ENCODE results near the gene ARL17B.
"Not testable (repeated sequence)": the region's sequence is repeated elsewhere in the genome, so short reads cannot be mapped to it uniquely, and the experiment has no call there.

Gene ARL17B

GRCh38 chr17:46294831-46295230, 66.7 kb downstream of the ARL17B start, which contains the start of gene LRRC37A:
LRRC37A (plus strand) TSS chr17:46295131; CDS start chr17:46295134, 3 bp downstream.
- not testable (repeated sequence) for H3K4me3 ChIP-seq (ENCODE audit: low read depth, low read length); DNase-seq (ENCODE audit: low read depth)

DNA sequence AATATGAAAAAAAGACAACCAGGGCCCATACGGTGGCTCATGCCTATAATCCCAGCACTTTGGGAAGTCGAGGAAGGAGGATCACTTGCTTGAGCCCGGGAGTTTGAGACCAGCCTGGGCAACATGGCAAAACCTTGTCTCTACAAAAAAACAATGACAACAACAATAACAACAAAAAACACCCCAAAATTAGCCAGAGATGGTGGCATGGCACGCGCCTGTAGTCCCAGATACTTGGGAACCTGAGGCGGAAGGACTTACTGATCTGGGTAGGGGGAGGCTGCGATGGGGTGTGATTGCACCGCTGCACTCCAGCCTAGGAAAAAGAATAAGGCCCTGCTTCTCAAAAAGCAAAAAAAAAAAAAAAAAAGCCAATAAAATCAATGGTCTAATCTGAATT, 69.9 kb downstream of the ARL17B start:
- not testable (repeated sequence) for DNase-seq (ENCODE audit: low read depth); H3K4me3 ChIP-seq (ENCODE audit: low read depth, low read length)

- not testable (repeated sequence) for H3K4me3 ChIP-seq (ENCODE audit: low read depth, low read length); DNase-seq (ENCODE audit: low read depth)
These were observed 70.5 kb downstream of the ARL17B start for GRCh38 chr17:46290906-46291546.

- not testable (repeated sequence) for DNase-seq (ENCODE audit: low read depth); H3K4me3 ChIP-seq (ENCODE audit: low read depth, low read length)
These were observed 74.0 kb downstream of the ARL17B start for GRCh38 chr17:46287587-46287986.

- H3K4me3 ChIP-seq (ENCODE audit: low read depth, low read length) = not testable (repeated sequence)
- TF ChIP-seq, protein P1, sequence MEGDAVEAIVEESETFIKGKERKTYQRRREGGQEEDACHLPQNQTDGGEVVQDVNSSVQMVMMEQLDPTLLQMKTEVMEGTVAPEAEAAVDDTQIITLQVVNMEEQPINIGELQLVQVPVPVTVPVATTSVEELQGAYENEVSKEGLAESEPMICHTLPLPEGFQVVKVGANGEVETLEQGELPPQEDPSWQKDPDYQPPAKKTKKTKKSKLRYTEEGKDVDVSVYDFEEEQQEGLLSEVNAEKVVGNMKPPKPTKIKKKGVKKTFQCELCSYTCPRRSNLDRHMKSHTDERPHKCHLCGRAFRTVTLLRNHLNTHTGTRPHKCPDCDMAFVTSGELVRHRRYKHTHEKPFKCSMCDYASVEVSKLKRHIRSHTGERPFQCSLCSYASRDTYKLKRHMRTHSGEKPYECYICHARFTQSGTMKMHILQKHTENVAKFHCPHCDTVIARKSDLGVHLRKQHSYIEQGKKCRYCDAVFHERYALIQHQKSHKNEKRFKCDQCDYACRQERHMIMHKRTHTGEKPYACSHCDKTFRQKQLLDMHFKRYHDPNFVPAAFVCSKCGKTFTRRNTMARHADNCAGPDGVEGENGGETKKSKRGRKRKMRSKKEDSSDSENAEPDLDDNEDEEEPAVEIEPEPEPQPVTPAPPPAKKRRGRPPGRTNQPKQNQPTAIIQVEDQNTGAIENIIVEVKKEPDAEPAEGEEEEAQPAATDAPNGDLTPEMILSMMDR (conservative IDR thresholded peaks at IDR 0.05; ENCODE audit: low read depth, low read length) = peak; percentile 63
- peak; percentile 78 for DNase-seq (ENCODE audit: low read depth)
These were observed 74.8 kb downstream of the ARL17B start for GRCh38 chr17:46286764-46287221.

- H3K4me3 ChIP-seq (ENCODE audit: low read depth, low read length); DNase-seq (ENCODE audit: low read depth): not testable (repeated sequence)
These were observed 76.1 kb downstream of the ARL17B start for GRCh38 chr17:46285500-46285899.

GRCh38 chr17:46284467-46284866, 77.1 kb downstream of the ARL17B start:
- not testable (repeated sequence) for DNase-seq (ENCODE audit: low read depth); H3K4me3 ChIP-seq (ENCODE audit: low read depth, low read length)

DNA sequence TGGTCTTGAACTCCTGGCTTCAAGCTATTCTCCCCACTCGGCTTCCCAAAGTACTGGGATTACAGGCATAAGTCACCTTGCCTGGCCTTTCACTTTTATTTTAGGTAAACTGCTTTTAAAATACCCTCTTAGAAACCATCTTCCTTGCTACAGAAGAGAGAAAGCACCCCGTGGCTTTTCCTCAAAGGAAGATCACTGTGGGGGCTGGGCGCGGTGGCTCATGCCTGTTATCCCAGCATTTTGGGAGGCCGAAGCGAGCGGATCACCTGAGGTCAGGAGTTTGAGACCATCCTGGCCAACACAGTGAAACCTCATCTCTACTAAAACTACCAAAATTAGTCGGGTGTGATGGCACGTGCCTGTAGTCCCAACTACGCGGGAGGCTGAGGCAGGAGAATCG, 78.9 kb downstream of the ARL17B start:
- H3K4me3 ChIP-seq (ENCODE audit: low read depth, low read length); DNase-seq (ENCODE audit: low read depth): not testable (repeated sequence)

GRCh38 chr17:46281336-46281735, 80.2 kb downstream of the ARL17B start:
- DNase-seq (ENCODE audit: low read depth); H3K4me3 ChIP-seq (ENCODE audit: low read depth, low read length): not testable (repeated sequence)

- DNase-seq (ENCODE audit: low read depth); H3K4me3 ChIP-seq (ENCODE audit: low read depth, low read length): not testable (repeated sequence)
These were observed 84.7 kb downstream of the ARL17B start for GRCh38 chr17:46276728-46277479.

DNA sequence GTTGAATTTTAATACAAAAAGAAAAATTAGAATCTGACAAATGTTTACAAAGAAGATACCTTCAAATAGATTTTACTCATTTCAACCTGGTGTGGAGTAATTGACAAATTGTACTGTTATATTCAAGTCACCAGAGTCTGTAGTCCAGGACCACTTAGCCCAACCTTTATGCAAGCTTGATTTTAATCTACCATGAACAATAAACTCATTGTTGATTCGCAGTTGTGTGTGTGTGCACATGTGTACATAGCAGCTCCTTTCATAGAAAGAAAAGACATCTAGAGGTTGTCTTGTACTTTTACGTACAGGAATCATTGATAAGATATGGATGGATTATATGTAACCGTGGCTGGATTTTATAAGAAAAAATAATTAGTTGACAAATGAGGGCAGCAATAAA, 87.3 kb downstream of the ARL17B start:
- TF ChIP-seq, protein P1 (conservative IDR thresholded peaks at IDR 0.05; ENCODE audit: low read depth, low read length) = no peak
- no peak overlapping the region for H3K4me3 ChIP-seq (ENCODE audit: low read depth, low read length)
- no peak for DNase-seq (ENCODE audit: low read depth)

DNA sequence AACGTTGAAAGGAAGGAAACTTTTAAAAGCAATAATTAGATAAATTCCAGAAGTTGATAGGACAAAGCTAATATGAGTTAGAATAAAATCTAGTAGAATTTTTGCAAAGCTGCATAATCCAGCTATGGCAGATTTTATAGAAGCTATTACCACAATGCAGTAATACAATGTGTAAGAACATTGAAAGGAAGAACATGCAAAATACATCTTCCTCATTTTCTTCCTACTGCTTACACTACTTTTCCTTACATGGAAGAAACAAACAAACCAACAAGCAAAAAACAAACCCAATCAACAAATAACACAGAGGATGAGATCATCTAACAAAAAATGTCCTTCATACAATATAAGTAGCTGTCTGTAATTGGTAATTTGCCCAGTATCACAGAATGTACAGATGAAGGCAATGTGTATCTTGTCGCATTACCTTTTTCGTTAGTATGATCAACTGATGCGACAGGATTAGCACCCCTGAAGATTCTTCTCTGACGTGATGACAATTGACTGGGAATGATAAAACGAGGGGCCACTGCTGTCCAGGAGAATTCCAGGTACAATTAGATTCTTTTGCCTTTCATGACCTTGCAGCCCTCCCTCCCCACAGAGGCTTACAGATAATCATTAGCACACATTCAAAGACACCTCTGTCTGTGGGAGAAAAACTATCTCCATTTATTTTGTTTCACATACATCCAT, 87.9 kb downstream of the ARL17B start:
- no peak overlapping the region for H3K4me3 ChIP-seq (ENCODE audit: low read depth, low read length)
- TF ChIP-seq, protein P1 (conservative IDR thresholded peaks at IDR 0.05; ENCODE audit: low read depth, low read length) = no peak
- no peak for DNase-seq (ENCODE audit: low read depth)

Measured in choroid plexus epithelial cell (primary cell).